IMR-90 (cell line): Measurements from ENCODE around the gene FBXO41.

Experiments
- CEBPB ChIP-seq: IDR thresholded peaks from 2 replicates; pipeline ENCODE4 v1.6.1; 2012; ENCODE audit warnings: low read depth, low read length, improper control_type of control experiment
- CTCF ChIP-seq: conservative IDR thresholded peaks from 2 replicates; pipeline ENCODE4 v1.5.1; 2012; ENCODE audit warnings: mild to moderate bottlenecking, low read depth, low read length, improper control_type of control experiment
- POLR2A ChIP-seq: IDR thresholded peaks from 2 replicates; pipeline ENCODE4 v1.6.1; 2012; ENCODE audit warnings: mild to moderate bottlenecking, low read depth, low read length
- RAD21 ChIP-seq: IDR thresholded peaks from 2 replicates; pipeline ENCODE4 v1.6.1; 2012; ENCODE audit warnings: low read length, improper control_type of control experiment
- RFX5 ChIP-seq: IDR thresholded peaks from 2 replicates; pipeline ENCODE4 v1.8.0; 2012; ENCODE audit warnings: low read depth, mild to moderate bottlenecking, low read length, moderate library complexity
- TF ChIP-seq, protein P1 (sequence below): fragments of 150-350 bp; IDR thresholded peaks from 2 replicates; pipeline ENCODE4 v1.6.1; 2017; ENCODE audit warnings: mild to moderate bottlenecking, antibody characterized with exemption, low read length, low read depth

DNA sequence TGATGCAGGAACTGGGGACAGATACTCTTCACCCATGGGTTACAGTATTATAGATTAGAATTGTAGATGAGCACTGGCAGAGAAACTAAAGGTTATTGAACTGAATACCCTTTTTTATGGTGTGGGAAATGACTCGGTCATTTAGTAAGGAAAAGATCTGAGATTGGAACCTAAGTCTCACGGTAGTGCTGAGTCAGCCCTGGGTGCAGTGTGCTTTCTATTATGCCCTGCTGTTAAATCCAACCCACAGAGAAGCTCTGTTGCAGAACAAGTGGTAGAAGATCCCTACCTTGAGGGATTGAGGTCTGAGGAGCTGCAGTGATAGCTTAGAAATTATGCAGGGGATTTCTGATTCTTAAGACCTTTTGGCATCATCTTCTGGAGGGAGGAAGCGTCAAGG lies 37.4 kb downstream of the FBXO41 start:
- TF ChIP-seq CTCF (no peak), RFX5 (no peak), RAD21 (no peak), POLR2A (no peak), CEBPB (no peak)
- TF ChIP-seq, protein P1, sequence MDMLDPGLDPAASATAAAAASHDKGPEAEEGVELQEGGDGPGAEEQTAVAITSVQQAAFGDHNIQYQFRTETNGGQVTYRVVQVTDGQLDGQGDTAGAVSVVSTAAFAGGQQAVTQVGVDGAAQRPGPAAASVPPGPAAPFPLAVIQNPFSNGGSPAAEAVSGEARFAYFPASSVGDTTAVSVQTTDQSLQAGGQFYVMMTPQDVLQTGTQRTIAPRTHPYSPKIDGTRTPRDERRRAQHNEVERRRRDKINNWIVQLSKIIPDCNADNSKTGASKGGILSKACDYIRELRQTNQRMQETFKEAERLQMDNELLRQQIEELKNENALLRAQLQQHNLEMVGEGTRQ: no peak
